HG03521 (cell line): Measurements from ENCODE around the gene GSE1.

Experiments used
- ATAC-seq: cut with Tn5 transposase; IDR thresholded peaks from one replicate; pipeline ENCODE4 v1.9.1; 2021; ENCODE audit warnings: mild to moderate bottlenecking, moderate library complexity; ENCODE audit not compliant: unreplicated experiment

Gene GSE1

GRCh38 chr16:85616607-85617321 is 3.6 kb downstream of the GSE1 start:
- ATAC-seq = no peak

GRCh38 chr16:85617948-85618347 is 4.8 kb downstream of the GSE1 start:
- no peak for ATAC-seq

GRCh38 chr16:85618521-85618920 is 5.4 kb downstream of the GSE1 start:
- ATAC-seq = no peak

GRCh38 chr16:85619101-85619891 is 6.2 kb downstream of the GSE1 start:
- ATAC-seq = no peak

- no peak for ATAC-seq
Measured at GRCh38 chr16:85620374-85620773, 7.3 kb downstream of the GSE1 start.

GRCh38 chr16:85621698-85622428 is 8.7 kb downstream of the GSE1 start:
- no peak for ATAC-seq

- ATAC-seq = no peak
Measured at GRCh38 chr16:85622683-85623082, 9.6 kb downstream of the GSE1 start.

GRCh38 chr16:85623250-85623649 is 10.1 kb downstream of the GSE1 start:
- no peak for ATAC-seq

- no peak for ATAC-seq
Measured at GRCh38 chr16:85623997-85624601, 11.0 kb downstream of the GSE1 start.

- no peak for ATAC-seq
Measured at GRCh38 chr16:85624646-85625045, 11.5 kb downstream of the GSE1 start.

GRCh38 chr16:85625053-85625452 is 11.9 kb downstream of the GSE1 start:
- ATAC-seq = no peak

GRCh38 chr16:85625485-85626117 is 12.5 kb downstream of the GSE1 start:
- no peak for ATAC-seq

- ATAC-seq = no peak
Measured at GRCh38 chr16:85626191-85626981, 13.3 kb downstream of the GSE1 start.

GRCh38 chr16:85627089-85627488 is 14.0 kb downstream of the GSE1 start:
- no peak for ATAC-seq

GRCh38 chr16:85627526-85628264 is 14.6 kb downstream of the GSE1 start:
- no peak for ATAC-seq

GRCh38 chr16:85628265-85628556 is 15.1 kb downstream of the GSE1 start:
- no peak for ATAC-seq

GRCh38 chr16:85628645-85629044 is 15.5 kb downstream of the GSE1 start:
- no peak for ATAC-seq

GRCh38 chr16:85629326-85629725 is 16.2 kb downstream of the GSE1 start:
- ATAC-seq = no peak

GRCh38 chr16:85629853-85630252 is 16.7 kb downstream of the GSE1 start:
- ATAC-seq = no peak

- no peak for ATAC-seq
Measured at GRCh38 chr16:85631230-85631629, 18.1 kb downstream of the GSE1 start.
